HG02678 (cell line): ENCODE measurements around the gene C16orf78.

Experiments used
- ATAC-seq: cut with Tn5 transposase; IDR thresholded peaks from one replicate; pipeline ENCODE4 v1.9.1; 2021; ENCODE audit warnings: mild to moderate bottlenecking, moderate library complexity; ENCODE audit not compliant: unreplicated experiment

C16orf78 gene

DNA sequence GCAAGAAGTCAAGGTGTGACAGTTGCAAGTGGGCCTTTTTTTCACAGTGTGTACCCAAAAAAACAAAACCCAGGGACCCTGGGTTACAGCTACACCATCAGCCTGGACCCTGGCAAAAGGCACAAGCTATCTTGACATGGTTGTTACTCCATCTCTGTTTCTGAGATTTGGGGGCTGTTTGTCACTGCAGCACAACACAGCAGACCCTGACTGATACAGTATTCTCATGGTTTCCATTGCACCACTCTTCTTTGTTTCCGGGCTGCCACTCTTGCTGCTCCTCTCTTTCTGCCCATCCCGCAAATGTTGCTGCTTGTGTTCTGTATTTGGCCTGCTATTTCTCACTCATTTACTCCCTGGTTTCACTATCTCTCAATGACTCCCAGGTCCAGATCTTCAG is 55.2 kb downstream of the C16orf78 start:
- ATAC-seq, result no peak

DNA sequence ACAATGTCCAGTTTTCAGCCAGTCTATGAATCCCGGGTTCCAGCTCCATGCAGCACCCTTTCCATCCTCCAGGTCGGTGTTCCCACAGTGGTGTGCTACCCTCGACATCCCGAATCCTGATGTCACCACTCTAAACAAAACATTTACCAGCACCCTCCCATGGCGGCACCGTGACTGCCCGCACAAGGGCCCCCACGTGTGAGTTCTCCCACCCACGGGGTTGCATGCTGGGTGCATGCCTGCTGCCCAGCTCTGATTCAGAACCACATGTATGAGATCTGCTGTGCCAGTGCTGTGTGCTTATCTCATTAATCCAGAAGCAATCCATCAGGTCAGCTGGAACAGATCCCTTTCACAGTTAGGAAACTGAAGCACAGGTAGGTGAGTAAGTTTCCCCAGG is 57.4 kb downstream of the C16orf78 start:
- no peak for ATAC-seq

DNA sequence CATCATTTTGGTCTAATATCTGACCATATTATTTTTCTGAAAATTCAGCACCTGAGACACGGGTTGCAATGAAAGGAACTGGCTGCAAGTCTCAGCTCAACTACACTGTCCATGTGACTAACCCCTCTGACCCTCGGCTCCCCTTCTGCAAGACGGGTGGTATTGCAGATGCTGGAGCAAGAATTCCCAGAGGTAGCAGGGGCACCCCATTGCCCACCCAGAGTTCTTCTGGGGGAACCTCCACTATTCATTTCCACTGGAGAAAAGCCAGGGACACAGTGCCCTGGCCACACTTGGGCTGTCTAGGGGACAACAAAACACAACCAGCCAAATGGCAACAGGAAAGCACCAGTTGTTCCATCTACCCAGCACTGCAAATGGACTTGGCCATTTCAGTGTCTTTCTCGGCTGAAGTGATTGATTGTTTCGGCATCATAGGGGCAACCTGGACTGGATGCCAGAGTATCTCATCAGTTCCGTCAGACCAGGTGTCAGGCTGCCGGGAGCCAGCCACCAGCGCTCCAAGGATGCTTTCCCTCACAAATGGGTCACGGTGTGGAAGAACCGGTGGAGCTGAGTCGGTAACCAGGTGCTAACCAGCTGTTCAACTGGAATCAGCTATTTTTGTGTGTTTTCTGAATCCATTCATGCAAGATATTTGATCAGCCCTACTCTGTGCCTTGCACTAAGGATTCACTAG is 58.1 kb downstream of the C16orf78 start:
- no peak for ATAC-seq

DNA sequence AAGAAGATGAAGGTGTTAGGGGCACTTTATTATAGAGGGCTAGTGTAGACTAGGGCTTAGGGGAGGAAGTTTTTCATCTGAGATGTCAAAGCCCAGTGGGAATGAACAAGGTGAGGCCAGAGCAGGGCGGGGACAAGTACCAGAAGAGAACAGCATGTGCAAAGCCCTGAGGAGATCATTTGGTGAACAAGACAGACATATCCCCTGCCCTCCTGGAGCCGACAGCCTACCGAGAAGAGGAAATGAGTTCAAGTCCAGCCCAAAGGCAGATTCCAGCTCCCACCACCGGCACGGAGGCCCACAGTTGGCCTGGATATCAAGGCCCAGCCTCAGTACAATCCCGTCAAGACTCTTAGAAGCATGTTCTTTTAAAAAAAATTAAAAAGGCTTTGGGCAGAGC is 61.1 kb downstream of the C16orf78 start:
- no peak for ATAC-seq

- ATAC-seq, result no peak
Observed at GRCh38 chr16:49436181-49436580, 62.6 kb downstream of the C16orf78 start.

- no peak for ATAC-seq
Observed at GRCh38 chr16:49437344-49437743, 63.7 kb downstream of the C16orf78 start.

- ATAC-seq, result no peak
Observed at GRCh38 chr16:49439050-49439449, 65.4 kb downstream of the C16orf78 start.

DNA sequence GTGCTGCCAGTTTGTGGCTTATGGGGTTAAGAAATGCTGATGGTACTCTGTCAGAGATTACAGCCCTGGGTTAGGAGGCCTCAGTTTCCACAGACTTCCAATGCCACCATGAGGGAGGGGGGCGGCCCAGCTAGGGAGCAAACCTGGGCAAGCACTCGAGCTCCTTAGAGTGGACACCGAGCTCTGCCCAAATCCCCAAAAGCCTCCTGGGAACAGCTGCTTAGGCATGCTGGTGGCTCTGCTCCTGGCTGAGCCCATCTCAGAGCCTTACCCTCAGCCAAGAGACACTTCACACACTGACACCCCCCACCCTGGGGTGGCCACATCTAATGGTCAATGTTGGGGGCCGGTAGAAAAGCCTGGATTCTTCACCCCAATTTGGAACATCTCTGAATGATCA is 66.1 kb downstream of the C16orf78 start:
- ATAC-seq, result no peak

DNA sequence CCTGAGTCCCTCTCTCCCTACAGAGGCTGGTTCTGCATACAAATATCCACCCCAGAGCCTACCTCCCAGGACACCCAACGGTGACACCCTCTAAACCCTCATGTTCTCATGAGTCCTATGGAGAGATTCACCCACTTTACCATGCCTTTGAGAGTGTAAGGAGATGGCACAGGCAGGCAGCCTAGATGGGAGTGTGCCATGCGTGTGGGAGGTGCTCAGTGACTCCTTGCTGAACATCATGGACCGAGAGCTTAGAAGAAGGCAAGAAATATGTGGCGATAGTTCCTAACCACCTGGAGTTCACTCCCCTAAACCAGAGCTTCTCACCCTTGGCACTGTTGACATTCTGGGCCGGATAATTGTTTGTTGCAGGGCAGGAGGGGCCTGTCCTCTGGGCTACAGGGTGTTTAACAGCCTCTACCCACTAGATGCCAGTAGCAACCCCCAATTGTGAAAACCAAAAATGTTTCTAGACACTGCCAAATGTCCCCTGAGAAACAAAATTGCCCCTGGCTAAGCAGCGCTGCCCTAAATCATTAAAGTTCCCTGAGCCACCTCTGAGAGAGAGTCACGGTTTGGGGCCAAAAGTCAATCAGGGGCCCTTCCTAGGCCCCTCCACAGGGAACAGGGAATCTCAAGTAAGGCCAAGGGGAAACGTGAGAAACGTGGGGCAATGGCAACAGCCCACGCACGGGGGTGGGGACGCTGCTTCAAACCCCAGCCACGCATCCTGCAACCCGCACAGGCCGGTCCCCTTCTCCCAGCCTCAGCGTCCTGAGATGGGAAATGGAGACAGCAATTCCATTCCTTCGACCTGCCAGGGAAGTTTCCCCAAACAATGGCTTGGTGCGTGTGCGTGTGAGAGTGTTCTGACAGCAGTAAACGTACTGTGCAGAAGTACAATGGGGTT is 66.8 kb downstream of the C16orf78 start:
- ATAC-seq, result no peak

DNA sequence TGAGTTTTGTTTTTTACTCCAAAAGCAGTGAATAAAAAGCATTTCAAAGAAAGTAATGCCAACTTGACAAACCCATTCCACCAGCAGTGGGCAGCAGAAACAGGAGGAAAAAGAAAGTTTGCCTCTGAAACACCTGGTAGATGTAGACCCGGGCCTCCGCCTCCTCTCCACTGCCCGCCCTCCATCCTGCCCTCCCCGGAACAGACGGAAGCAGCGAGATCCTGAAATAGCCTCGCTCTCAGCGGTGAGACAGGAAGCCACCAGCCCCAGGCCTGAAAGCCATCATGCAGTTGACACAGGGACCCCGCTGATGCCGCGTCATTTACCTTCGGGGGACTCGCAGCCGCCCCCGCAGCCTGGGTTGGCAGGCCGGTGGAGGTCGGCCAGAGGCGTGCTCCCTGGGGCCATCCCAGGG is 67.8 kb downstream of the C16orf78 start:
- peak; percentile 96 for ATAC-seq

DNA sequence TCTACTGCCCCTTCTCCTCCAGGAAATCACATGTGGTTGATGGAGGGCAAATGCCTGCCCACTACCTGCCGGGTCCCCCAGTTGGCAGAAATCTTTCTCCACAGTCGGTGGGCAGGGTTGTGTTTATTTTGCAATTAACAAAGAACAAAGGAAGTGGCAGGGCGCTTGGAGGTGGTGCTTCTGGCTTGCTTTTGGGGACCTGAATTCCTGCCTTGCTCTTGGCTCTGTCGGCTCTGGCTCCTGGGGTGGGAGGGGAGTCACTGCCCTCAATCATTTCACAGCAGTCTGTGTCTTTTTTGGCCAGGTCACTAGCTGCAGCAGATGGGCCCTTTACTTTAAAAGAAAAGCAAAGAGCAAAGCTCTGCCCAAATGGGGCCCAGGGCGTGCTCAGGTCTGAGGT is 69.2 kb downstream of the C16orf78 start:
- no peak for ATAC-seq

DNA sequence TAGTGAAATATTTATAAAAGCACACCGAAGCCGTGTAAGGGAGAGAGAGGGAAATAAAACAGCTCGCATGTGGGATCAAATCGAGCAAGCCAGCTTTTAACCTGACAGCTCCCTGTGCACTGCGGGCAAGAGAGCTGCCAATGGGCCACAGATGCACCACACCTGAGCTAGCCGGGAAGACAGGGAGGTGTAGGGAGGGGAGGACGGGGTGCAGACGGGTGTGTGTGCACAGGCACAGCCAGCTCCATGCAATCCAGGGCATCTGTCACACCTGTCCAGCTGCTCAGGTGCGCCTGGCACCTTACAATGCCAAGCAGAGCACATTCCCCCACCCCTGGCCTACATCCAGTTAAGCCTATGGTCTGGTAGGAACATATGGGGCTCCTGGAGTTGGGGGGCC is 70.0 kb downstream of the C16orf78 start:
- no peak for ATAC-seq

DNA sequence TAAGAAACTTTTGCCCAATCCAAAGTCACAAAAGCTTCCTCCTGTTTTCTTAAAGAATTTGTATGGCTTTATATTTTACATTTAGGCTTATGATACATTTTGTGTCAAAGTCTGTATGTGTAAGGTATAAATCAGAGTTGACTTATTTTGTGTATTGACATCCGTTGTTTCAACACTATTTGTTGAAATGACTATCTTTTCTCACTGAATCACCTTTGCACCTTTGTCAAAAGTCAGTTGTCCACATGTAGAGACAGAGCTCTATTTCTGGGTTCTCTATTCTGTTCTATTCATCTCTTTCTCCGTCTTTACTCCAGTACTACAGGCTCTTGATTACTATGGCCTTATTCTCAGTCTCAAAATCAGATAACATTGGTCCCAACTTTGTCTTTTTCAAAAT is 73.2 kb downstream of the C16orf78 start:
- ATAC-seq, result no peak
